ENCODE measurements around the gene SLC6A4.
"Not testable (repeated sequence)": the region's sequence is repeated elsewhere in the genome, so short reads cannot be mapped to it uniquely, and the experiment has no call there.

SLC6A4 gene

DNA sequence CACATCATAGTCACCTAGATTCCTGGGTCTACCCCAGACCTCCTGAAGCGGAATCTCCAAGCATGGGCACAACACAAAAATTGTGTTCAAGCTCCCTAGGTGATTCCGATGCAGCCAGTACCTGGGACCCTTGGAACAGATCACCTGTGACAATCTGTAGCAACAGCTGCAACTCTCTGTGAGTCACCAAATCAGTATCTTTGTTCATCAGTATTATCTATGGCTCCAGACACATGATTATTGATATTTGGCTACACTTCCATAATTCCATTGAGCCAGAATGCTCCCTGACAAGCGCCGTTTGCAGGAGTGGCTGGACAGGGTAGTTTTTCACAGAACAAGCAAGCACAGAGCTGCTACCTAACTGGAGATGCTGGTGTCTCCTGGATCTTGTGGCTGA lies 16.2 kb downstream of the SLC6A4 start:
- no peak for DNase-seq

DNA sequence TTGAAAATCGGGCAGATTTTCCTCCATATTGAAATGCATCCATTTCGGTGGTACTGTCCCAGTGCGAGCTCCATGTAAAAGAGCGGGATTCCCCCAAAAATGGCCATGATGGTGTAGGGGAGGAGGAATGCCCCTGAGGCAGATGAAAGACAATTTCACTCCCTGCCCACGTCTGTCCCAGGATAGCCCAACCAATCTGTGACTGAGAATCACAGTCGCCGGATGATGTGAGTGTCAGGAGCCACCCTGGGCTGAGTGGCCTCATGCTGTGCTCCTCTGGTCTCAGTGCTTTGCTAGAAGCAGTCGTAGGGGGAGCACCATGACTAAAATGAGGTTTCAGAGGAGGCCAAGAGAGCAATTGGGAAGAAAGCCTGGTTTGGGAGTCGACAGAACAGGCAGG lies 16.7 kb downstream of the SLC6A4 start:
- DNase-seq, result no peak

- DNase-seq, result no peak
These were observed 17.7 kb downstream of the SLC6A4 start for GRCh38 chr17:30217746-30218245.

DNA sequence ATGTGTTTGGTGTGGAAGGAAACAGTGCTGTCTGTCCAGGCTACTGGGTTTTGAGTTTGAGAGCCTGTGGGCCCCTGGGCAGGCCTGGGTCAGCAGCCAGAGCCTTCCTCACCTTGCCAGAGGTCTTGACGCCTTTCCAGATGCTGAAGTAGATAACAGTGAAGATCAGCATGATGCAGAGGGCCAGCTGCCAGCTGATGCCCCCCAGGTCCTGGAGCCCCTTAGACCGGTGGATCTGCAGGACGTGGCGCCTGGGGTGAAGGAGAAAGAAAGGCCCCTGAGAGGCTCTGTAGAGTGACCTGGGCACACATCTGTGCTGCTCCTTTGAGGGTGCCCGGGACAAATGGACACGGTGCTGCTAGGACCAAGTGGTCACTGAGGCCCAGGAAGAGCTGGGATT lies 18.4 kb downstream of the SLC6A4 start:
- no peak for DNase-seq

- DNase-seq, result no peak
These were observed 22.7 kb downstream of the SLC6A4 start for GRCh38 chr17:30212750-30213149.

DNA sequence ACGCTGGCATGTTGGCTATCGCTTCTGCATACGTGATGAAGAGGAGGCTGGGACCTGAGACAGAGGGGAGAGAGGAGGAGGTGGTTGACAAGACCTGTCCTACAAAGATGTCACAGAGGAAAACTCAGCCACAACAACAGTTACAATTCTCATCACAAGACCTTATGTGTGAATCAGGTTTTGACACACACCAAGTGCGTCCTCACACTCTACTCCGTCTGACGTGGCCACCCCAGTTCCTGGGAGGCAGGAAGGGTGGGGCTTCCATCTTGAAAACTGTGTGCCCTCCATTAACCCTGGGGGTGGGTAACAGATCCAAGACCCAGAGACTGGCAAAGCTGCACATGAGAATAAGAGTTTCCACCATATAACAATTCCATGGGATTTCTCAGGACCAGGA lies 24.1 kb downstream of the SLC6A4 start:
- no peak for DNase-seq

DNA sequence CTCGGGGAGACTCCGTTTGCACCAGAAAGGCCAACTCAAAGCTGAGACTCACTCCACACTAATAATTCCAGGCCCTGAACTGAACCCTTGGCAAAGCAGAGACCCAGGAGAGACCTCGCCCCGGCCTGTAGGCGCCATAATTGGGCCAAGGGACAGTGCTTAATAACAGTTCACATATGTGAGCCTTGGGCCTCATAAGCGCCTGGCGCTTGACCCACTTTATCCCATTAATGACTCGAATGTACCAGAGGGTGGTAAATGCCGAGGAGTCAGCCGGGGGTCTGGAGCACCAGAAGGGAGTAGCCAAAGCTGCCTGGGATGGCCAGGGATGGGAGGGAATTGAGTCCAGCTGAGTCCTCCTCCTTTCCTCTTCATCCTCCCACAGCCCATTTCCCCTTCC lies 24.6 kb downstream of the SLC6A4 start:
- DNase-seq, result no peak

DNA sequence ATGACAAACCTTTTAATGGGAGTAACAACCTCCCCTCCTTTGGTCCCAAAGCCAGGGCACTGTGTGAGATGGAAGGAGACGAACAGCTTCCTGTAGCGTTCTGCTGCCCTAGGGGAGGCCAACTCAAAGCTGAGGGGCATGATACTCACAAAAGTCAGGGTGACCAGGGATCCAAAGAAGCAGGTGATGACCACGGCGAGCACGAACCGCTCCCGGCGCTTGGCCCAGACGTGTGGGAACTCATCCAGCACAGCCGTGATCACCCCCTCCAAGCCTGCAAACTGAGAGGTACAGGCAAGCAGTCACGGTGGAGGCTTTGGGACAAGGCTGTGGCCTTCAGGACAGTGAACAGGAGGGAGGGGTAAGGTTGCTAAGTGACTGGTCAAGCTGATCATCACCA lies 25.1 kb downstream of the SLC6A4 start:
- no peak for DNase-seq

- no peak for DNase-seq
These were observed 25.6 kb downstream of the SLC6A4 start for GRCh38 chr17:30209930-30210329.

GRCh38 chr17:30208214-30208613 lies 27.3 kb downstream of the SLC6A4 start:
- DNase-seq, result no peak

DNA sequence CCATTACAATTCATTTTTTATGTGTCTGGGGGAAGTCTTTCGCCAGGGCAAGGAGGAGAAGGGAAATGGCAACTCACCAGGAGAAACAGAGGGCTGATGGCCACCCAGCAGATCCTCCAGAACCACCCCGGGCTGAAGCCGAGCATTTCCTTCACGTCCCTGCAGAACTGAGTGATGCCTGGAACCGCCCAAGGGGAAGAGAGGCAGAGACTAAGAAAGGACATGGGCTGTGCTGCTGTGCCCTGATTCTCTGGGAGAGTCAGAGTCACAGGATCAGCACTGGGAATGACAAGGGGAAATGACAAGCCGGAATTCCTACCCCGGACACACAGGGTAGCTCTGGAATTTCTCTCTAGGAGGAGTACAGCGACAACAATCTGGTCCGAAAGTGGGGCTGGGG lies 27.8 kb downstream of the SLC6A4 start:
- DNase-seq, result no peak

- no peak for DNase-seq
These were observed 32.0 kb downstream of the SLC6A4 start for GRCh38 chr17:30203471-30203981.

DNA sequence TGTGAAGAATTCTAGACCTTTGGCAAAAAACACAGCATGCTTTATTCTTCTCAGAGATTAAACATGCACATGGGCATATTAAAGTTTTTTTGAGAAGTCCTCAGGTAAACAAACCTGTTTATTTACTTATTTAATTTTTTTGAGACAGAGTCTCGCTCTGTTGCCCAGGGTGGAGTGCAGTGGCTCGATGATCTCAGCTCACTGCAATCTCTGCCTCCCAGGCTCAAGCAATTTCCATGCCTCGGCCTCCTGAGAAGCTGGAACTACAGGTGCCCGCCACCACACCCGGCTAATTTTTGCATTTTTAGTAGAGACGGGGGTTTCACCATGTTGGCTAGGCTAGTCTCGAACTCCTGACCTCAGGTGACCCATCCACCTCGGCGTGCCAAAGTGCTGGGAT lies 34.8 kb downstream of the SLC6A4 start:
- not testable (repeated sequence) for DNase-seq

- no peak for DNase-seq
These were observed 35.4 kb downstream of the SLC6A4 start for GRCh38 chr17:30200106-30200505.

GRCh38 chr17:30199600-30199999 lies 35.9 kb downstream of the SLC6A4 start:
- no peak for DNase-seq

DNA sequence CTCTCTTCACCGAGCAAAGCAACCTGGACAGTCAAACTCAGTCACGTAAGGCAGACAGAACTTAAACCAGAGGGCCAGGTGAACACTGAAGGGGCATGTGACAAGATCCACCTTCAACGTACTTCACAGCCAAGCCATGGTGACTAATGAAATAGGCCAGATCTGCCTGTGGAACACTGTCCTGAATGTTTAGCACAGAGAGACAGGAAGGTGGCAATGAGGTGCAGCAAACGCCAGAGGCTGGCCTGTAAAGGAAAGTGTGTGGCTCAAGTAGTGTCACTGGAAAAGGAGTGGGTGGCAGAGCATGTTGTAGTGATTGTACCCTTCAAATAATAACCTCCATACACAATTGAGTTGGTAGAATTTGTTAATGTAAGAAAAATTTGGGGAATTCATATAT lies 38.1 kb downstream of the SLC6A4 start:
- no peak for DNase-seq

- DNase-seq, result no peak
These were observed 39.0 kb downstream of the SLC6A4 start for GRCh38 chr17:30196504-30196903.

- DNase-seq, result no peak
These were observed 44.4 kb downstream of the SLC6A4 start for GRCh38 chr17:30191072-30191471.

GRCh38 chr17:30188211-30188939 lies 47.1 kb downstream of the SLC6A4 start:
- DNase-seq, result no peak

- no peak for DNase-seq
These were observed 47.9 kb downstream of the SLC6A4 start for GRCh38 chr17:30187573-30187972.

GRCh38 chr17:30186761-30187160 lies 48.7 kb downstream of the SLC6A4 start:
- DNase-seq, result no peak

GRCh38 chr17:30176855-30177254 lies 58.6 kb downstream of the SLC6A4 start:
- no peak for DNase-seq

- no peak for DNase-seq
These were observed 60.9 kb downstream of the SLC6A4 start for GRCh38 chr17:30174556-30174955.

GRCh38 chr17:30173649-30174048 lies 61.8 kb downstream of the SLC6A4 start:
- DNase-seq, result no peak

DNA sequence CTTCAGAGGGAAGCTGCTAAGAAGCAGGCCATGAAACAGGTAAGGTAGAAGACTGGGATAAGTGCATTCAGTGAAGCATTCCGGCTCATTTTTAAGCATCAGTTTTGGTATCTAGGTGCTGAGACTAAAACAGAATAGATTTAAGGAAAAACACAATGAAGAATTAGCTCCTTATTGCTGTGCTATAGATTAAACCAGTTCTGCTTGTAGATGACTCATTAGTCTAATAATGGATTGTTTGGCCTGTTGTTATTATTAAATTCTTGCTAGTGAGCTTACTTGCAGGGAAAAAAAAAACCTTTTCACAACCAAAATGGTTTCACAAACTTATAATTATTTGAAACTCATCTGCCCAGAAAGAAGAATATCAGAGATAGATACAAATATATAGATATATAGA lies 62.9 kb downstream of the SLC6A4 start:
- no peak for DNase-seq

Data from stimulated activated CD4-positive, alpha-beta T cell treated with anti-CD3 and anti-CD28 coated beads, Interleukin-2, amount 100 ng/mL, for 48 hours (primary cell).